Measurements from ENCODE around the gene SPTLC3. TPM values are rescaled to one million over a fixed set of nuclear protein-coding genes. Genes with fewer than 3 reads are reported as not detected.

SPTLC3 gene
- total and polyA plus RNA-seq, 2 of the 13 experiments (the other 11 are each of a cell fraction or from before 2014, with no cell fraction given), result 20.5 to 95.6 TPM

DNA sequence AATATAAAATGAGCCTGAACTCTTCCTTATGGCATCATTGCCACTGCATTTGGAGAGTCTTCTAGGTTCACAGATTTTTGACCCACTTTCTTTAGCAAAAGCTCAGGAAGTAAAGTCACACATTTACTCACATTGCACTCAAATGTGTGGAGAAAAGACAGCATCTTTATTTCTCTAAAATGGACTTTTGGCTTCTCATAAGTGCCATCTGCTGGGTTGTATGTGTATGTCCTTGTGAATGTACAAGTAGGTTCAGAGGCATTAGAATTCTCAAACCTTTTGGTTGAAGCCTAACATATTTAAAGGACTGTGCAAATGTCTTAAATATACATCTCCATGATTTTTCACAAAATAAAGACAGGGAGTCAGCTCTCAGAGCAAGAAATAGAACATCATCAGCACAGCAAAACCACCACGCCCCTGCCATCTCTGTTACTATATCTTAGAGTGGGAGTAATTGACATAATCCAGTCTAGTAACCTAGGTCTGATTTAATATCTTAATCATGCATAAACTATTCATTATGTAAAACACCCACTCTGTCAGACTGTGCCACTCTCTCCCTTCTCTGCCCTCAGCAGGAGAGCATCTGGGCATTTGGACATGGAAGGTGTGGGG is 42.2 kb upstream of the SPTLC3 start:
- in situ Hi-C loops (cut with HindIII; ENCODE audit: extremely low pct_ligation_motif_present, low pct_unique_long_range_greater_than_20kb) (loop anchor here (5.0 to 25.0 kb wide), 2 partner anchors 39 to 321 kb away; no protein-coding TSS in a partner anchor), intact Hi-C loops (cut with micrococcal nuclease; ENCODE audit: unreplicated experiment) (loop anchor here (1.0 to 2.0 kb wide), 3 partner anchors 41 to 1290 kb away; no protein-coding TSS in a partner anchor)
- FAIRE-seq (peak; percentile 73), ATAC-seq (peak; percentile 74), DNase-seq (ENCODE audit: low spot score) (peak; percentile 65)
- Histone ChIP-seq H3K4me2 (ENCODE audit: low read depth, low read length) (no peak overlapping the region), H3K79me2 (ENCODE audit: insufficient read depth, low read length) (no peaks in the 10 kb centered on the region), H3K9ac (ENCODE audit: insufficient read depth, low read depth, low read length) (no peak overlapping the region), H2AFZ (ENCODE audit: low read length) (no peak overlapping the region), H4K20me1 (ENCODE audit: insufficient read depth, low read length) (no peaks in the 10 kb centered on the region), H3K4me1 (ENCODE audit: insufficient read depth, low read length) (peaks cover 19% of the 10 kb centered on the region), H3K27ac (ENCODE audit: extremely low read length, insufficient read depth, low read length) (no peak overlapping the region), H3K36me3 (replicated peaks in 1 of 2; ENCODE audit: control insufficient read depth in 1 of 2, insufficient read depth in 2 of 2, low read length in 2 of 2) (no peaks in the 10 kb centered on the region), H3K27me3 (ENCODE audit: control insufficient read depth in 1 of 2, insufficient read depth in 2 of 2, low read length in 2 of 2) (no peaks in the 10 kb centered on the region), H3K4me3 (replicated peaks in 1 of 3; ENCODE audit: insufficient read depth in 1 of 3, low read depth in 2 of 3, low read length in 3 of 3) (no peak overlapping the region), H3K9me3 (ENCODE audit: low read length) (peaks cover 15% of the 10 kb centered on the region)
- TF ChIP-seq, protein P1, sequence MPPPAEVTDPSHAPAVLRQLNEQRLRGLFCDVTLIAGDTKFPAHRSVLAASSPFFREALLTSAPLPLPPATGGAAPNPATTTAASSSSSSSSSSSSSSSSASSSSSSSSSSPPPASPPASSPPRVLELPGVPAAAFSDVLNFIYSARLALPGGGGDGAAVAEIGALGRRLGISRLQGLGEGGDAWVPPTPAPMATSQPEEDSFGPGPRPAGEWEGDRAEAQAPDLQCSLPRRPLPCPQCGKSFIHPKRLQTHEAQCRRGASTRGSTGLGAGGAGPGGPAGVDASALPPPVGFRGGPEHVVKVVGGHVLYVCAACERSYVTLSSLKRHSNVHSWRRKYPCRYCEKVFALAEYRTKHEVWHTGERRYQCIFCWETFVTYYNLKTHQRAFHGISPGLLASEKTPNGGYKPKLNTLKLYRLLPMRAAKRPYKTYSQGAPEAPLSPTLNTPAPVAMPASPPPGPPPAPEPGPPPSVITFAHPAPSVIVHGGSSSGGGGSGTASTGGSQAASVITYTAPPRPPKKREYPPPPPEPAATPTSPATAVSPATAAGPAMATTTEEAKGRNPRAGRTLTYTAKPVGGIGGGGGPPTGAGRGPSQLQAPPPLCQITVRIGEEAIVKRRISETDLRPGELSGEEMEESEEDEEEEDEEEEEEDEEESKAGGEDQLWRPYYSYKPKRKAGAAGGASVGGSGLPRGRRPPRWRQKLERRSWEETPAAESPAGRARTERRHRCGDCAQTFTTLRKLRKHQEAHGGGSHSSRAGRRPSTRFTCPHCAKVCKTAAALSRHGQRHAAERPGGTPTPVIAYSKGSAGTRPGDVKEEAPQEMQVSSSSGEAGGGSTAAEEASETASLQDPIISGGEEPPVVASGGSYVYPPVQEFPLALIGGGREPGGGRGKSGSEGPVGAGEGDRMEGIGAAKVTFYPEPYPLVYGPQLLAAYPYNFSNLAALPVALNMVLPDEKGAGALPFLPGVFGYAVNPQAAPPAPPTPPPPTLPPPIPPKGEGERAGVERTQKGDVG (CRISPR knock-in tag; IDR thresholded peaks at IDR 0.05; ENCODE audit: borderline replicate concordance), result no peak
- peak; percentile 94 for TF ChIP-seq SMC3 (IDR thresholded peaks at IDR 0.05; ENCODE audit: low read length)
- TF ChIP-seq, protein P2, sequence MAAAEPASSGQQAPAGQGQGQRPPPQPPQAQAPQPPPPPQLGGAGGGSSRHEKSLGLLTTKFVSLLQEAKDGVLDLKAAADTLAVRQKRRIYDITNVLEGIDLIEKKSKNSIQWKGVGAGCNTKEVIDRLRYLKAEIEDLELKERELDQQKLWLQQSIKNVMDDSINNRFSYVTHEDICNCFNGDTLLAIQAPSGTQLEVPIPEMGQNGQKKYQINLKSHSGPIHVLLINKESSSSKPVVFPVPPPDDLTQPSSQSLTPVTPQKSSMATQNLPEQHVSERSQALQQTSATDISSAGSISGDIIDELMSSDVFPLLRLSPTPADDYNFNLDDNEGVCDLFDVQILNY (CRISPR knock-in tag; conservative IDR thresholded peaks at IDR 0.05), result no peak
- TF ChIP-seq THAP11 (CRISPR knock-in tag; IDR thresholded peaks at IDR 0.05), result no peak
- peak; percentile 79 for TF ChIP-seq RAD21 (CRISPR knock-in tag; IDR thresholded peaks at IDR 0.05)
- TF ChIP-seq KAT8 (CRISPR knock-in tag; IDR thresholded peaks at IDR 0.05), result 0 out of 2 replicates have a peak, but pooled peaks have one; percentile 19
- TF ChIP-seq ZNF788 (CRISPR knock-in tag; IDR thresholded peaks at IDR 0.05; ENCODE audit: borderline replicate concordance), result no peak
- TF ChIP-seq SOX5 (CRISPR knock-in tag; IDR thresholded peaks at IDR 0.05; ENCODE audit: borderline replicate concordance), result peak; percentile 14; the same call in 1 of the 2 replicates
- TF ChIP-seq, protein P3, sequence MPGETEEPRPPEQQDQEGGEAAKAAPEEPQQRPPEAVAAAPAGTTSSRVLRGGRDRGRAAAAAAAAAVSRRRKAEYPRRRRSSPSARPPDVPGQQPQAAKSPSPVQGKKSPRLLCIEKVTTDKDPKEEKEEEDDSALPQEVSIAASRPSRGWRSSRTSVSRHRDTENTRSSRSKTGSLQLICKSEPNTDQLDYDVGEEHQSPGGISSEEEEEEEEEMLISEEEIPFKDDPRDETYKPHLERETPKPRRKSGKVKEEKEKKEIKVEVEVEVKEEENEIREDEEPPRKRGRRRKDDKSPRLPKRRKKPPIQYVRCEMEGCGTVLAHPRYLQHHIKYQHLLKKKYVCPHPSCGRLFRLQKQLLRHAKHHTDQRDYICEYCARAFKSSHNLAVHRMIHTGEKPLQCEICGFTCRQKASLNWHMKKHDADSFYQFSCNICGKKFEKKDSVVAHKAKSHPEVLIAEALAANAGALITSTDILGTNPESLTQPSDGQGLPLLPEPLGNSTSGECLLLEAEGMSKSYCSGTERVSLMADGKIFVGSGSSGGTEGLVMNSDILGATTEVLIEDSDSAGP (CRISPR knock-in tag; IDR thresholded peaks at IDR 0.05; ENCODE audit: borderline replicate concordance), result no peak
- TF ChIP-seq, protein P4, sequence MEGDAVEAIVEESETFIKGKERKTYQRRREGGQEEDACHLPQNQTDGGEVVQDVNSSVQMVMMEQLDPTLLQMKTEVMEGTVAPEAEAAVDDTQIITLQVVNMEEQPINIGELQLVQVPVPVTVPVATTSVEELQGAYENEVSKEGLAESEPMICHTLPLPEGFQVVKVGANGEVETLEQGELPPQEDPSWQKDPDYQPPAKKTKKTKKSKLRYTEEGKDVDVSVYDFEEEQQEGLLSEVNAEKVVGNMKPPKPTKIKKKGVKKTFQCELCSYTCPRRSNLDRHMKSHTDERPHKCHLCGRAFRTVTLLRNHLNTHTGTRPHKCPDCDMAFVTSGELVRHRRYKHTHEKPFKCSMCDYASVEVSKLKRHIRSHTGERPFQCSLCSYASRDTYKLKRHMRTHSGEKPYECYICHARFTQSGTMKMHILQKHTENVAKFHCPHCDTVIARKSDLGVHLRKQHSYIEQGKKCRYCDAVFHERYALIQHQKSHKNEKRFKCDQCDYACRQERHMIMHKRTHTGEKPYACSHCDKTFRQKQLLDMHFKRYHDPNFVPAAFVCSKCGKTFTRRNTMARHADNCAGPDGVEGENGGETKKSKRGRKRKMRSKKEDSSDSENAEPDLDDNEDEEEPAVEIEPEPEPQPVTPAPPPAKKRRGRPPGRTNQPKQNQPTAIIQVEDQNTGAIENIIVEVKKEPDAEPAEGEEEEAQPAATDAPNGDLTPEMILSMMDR (CRISPR knock-in tag; IDR thresholded peaks at IDR 0.05), result peak; percentile 78
- peak; percentile 81 for TF ChIP-seq STAG1 (CRISPR knock-in tag; IDR thresholded peaks at IDR 0.05)
- TF ChIP-seq, protein P5, sequence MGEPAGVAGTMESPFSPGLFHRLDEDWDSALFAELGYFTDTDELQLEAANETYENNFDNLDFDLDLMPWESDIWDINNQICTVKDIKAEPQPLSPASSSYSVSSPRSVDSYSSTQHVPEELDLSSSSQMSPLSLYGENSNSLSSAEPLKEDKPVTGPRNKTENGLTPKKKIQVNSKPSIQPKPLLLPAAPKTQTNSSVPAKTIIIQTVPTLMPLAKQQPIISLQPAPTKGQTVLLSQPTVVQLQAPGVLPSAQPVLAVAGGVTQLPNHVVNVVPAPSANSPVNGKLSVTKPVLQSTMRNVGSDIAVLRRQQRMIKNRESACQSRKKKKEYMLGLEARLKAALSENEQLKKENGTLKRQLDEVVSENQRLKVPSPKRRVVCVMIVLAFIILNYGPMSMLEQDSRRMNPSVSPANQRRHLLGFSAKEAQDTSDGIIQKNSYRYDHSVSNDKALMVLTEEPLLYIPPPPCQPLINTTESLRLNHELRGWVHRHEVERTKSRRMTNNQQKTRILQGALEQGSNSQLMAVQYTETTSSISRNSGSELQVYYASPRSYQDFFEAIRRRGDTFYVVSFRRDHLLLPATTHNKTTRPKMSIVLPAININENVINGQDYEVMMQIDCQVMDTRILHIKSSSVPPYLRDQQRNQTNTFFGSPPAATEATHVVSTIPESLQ (CRISPR knock-in tag; conservative IDR thresholded peaks at IDR 0.05), result 0 out of 2 replicates have a peak, but pooled peaks have one; percentile 42
- POLR2A ChIA-PET, result interaction anchor here (1.0 kb wide), 1 partner anchor 41 kb away, joined by 3 read pairs; no protein-coding TSS in a partner anchor
- CTCF ChIA-PET (ENCODE audit: low intra/inter-chr PET ratio, low total read pairs), result interaction anchor here (1.2 to 6.7 kb wide), 2 partner anchors 39 to 139 kb away, joined by 7 to 127 read pairs; no protein-coding TSS in a partner anchor
- WGBS (ENCODE audit: low lambda C conversion rate), result 56% methylated on average over 1 of the region's 1 CpG
- no TSS peak for BruUV-seq (replicated peaks)
